GM12891 (cell line): Measurements from ENCODE around the gene DLX3.

Experiments used
- DNase-seq: peaks from one replicate; pipeline ENCODE4 v3.0.0; 2011; ENCODE audit warnings: low spot score; ENCODE audit not compliant: insufficient read length
- FAIRE-seq: peaks from 2 replicates; lab custom pipeline; 2011; peaks lifted over from hg19 to GRCh38; lab: Jason Lieb, UNC
- PAX5 ChIP-seq: IDR thresholded peaks from 2 replicates; pipeline ENCODE4 v1.6.1; 2011; ENCODE audit warnings: low read length, moderate library complexity, mild to moderate bottlenecking; ENCODE audit not compliant: insufficient read depth, severe bottlenecking
- POLR2A ChIP-seq: IDR thresholded peaks from 2 replicates; pipeline ENCODE4 v1.6.1; 2011; ENCODE audit warnings: low read depth, low read length, control low read depth
- POLR2AphosphoS5 ChIP-seq: IDR thresholded peaks from 2 replicates; pipeline ENCODE4 v1.6.1; 2011; ENCODE audit warnings: low read depth, low read length, control low read depth
- POU2F2 ChIP-seq: IDR thresholded peaks from 2 replicates; pipeline ENCODE4 v1.6.1; 2011; ENCODE audit warnings: low read depth, mild to moderate bottlenecking, control low read depth, low read length, moderate library complexity
- SPI1 ChIP-seq: IDR thresholded peaks from 2 replicates; pipeline ENCODE4 v1.6.1; 2011; ENCODE audit warnings: low read depth, low read length, control low read depth
- TAF1 ChIP-seq: IDR thresholded peaks from 2 replicates; pipeline ENCODE4 v1.6.1; 2011; ENCODE audit warnings: low read depth, low read length, control low read depth

Gene DLX3

DNA sequence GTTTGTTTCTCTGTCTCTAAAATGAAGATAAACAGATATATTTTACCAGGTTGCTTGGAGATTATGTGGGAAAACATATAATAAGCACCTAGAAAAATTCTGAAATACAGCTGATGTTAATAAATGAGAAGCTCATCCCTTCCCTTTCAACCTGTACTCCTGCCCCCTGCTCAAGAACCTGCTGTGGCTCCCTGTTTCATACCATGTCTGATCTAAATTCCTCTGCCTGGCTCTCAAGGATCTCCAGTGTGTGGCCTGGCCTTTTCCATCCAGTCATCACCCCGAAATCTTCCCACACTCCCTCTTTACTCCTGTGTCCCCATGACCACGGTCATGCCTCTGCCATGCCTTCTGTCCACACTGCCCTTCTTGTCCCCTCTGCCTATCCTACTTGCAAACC, 45.4 kb downstream of the DLX3 start:
- FAIRE-seq = no peak
- DNase-seq = no peak
- TF ChIP-seq POLR2A (no peak), POU2F2 (no peak), SPI1 (no peak), TAF1 (no peak)

DNA sequence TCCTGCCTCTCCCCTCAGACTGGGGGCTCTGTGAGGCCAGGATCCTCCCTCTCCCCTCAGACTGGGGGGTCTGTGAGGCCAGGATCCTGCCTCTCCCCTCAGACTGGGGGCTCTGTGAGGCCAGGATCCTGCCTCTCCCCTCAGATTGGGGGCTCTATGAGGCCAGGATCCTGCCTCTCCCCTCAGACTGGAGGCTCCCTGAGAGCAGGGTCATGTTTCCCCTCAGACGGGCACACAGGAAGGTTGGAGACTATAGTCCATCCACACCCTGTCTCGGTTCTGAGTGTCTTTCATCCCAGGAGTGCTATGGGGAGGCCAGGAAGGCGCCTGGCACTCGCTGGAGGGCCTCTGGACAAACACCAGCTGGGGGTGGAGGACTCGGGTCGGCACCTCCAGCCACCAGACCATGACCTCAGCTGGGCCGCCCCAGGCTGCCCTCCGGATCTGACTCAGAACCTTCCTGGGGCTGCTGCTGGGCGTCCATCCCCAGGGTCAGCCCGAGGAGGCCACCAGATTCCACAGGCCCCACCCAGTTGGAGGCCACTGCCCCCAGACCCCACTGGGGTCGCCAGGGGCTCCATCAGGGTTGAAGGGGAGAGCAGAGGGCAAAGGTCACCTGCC, 48.0 kb downstream of the DLX3 start:
- FAIRE-seq (no peak), DNase-seq (no peak)
- TF ChIP-seq SPI1 = no peak
- no peak for TF ChIP-seq PAX5
- no peak for TF ChIP-seq POLR2AphosphoS5
- TF ChIP-seq POU2F2 = no peak
- no peak for TF ChIP-seq TAF1
- no peak for TF ChIP-seq POLR2A

DNA sequence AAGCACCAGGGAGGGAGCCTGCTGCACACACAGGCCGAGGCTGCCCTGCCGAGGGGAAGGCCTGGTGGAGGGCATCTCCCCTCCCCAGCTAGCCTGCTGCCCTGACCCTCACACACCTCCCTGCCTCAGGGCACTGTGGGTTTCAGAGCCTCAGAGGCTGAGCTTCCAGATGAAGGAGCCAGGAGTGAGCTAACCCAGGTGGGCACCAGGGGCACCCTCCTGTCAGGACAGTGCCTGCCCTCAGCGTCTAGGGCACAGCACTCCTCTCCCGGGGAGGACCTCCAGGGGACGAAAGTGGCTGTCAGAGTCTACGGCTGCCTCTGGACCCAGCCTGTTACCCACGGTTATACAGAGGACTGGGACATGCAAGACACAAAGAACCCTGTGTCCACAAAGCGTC, 48.8 kb downstream of the DLX3 start:
- no peak for DNase-seq
- FAIRE-seq = no peak
- no peak for TF ChIP-seq SPI1
- TF ChIP-seq PAX5 = no peak
- TF ChIP-seq TAF1 = no peak
- no peak for TF ChIP-seq POLR2AphosphoS5

DNA sequence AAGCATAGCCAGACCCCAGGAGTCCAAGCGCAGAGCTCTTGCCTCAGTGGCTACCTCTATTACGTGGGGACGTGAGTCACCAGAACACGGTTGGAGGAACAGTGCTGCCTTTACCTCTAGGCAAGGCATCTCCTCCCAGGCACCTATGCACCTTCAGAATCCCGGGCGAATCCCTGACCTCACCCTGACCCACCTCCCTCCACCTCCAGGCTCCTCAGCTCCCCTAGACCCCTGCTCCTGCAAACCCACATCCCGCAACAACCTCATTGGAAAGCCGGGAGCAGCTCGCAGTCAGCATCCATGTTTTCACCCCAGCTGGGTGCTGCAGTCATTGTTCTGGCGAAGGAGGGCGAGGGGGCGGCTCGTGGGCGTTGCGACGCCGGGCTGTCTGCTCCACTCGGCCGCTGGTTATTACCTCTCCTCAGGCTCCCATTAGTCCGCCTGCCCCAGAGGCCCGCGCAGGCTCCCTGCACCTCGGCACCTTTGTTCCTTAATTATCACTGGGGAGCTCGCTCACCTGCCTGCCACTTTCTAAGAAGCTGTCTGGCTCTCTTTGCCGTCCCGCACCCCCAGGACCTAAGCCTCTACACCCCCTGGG, 50.7 kb downstream of the DLX3 start:
- FAIRE-seq (no peak), DNase-seq (no peak)
- TF ChIP-seq POLR2AphosphoS5 (no peak), SPI1 (no peak)

DNA sequence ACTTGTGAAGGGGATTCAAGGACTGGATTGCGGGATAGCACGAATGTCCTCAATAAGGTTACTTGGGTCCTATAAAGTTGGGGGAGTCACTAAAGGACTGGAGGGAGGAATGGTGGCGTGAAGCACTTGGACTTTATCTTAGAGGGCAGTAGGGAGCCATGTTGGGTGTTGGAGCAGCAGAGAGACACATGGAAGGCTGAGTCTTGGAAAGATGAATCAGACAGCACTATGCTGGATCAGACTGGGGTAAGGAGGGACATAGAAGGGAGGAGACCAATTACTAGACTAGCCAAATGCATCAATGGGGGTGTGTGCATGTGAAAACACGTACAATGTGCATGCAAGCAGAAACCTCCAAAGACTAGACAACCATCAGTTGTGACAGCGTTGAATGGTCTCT, 52.1 kb downstream of the DLX3 start:
- no peak for DNase-seq
- no peak for FAIRE-seq
- TF ChIP-seq SPI1 (no peak), PAX5 (no peak), TAF1 (no peak), POU2F2 (no peak), POLR2AphosphoS5 (no peak), POLR2A (no peak)

DNA sequence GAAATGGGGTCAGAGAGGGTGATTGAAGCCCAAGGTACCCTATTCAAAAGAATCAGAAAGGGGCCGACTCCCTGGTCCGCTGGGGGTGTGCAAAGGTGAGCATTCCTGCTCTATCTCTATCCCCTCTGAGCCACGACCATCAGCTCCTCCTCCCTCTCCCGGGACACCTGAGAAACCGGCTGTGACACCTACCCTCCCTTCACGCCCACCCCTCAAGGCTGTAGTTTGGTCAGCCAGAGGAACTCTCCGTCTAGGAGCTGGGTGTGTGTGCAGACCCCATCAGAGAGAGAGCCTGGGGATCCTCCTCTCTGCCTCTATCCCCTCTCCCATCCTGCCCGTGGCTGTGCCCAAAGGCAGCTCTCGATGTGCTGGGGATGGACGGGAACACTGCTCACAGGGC, 53.6 kb downstream of the DLX3 start:
- FAIRE-seq (no peak), DNase-seq (no peak)
- TF ChIP-seq POU2F2 = no peak
- TF ChIP-seq TAF1 = no peak
- no peak for TF ChIP-seq POLR2AphosphoS5
- TF ChIP-seq POLR2A = no peak
- no peak for TF ChIP-seq PAX5
- TF ChIP-seq SPI1 = no peak
